GM23338 (cell line): ENCODE results near the gene PRR22. TPM values are rescaled to one million over a fixed set of nuclear protein-coding genes. Genes with fewer than 3 reads are reported as not detected.

Source experiments
- ATAC-seq: fragments of 200-7000 bp; cut with Tn5 transposase; 3 replicates; pipeline ENCODE4 v1.9.1; 2020
- DNase-seq: peaks from one replicate; pipeline ENCODE4 v3.0.0-alpha.2; 2015; ENCODE audit warnings: low spot score
- H2AFZ ChIP-seq: fragments of 200-600 bp; sonication (generic); 2 replicates; pipeline ENCODE4 v1.8.0; 2016; ENCODE audit warnings: antibody characterized with exemption, mild to moderate bottlenecking, moderate library complexity
- H3F3A ChIP-seq: fragments of 200-600 bp; sonication (generic); replicated peaks from 2 replicates; pipeline ENCODE4 v1.8.0; 2017; ENCODE audit warnings: antibody characterized with exemption, mixed run types, low read depth
- H3K27ac ChIP-seq: fragments of 200-600 bp; sonication (generic); 2 replicates; pipeline ENCODE4 v1.6.1; 2016; ENCODE audit warnings: low read depth
- H3K27me3 ChIP-seq: fragments of 200-600 bp; sonication (generic); 2 replicates; pipeline ENCODE4 v1.8.0; 2016; ENCODE audit warnings: mild to moderate bottlenecking, mixed run types, moderate library complexity; ENCODE audit not compliant: insufficient read depth
- H3K36me3 ChIP-seq: fragments of 200-600 bp; sonication (generic); 2 replicates; pipeline ENCODE4 v1.8.0; 2016; ENCODE audit warnings: mild to moderate bottlenecking; ENCODE audit not compliant: insufficient read depth
- H3K4me1 ChIP-seq: fragments of 200-600 bp; sonication (generic); 2 replicates; pipeline ENCODE4 v1.8.0; 2016; ENCODE audit warnings: mild to moderate bottlenecking, moderate library complexity; ENCODE audit not compliant: insufficient read depth
- H3K4me2 ChIP-seq: fragments of 200-600 bp; sonication (generic); 2 replicates; pipeline ENCODE4 v1.7.1; 2017; ENCODE audit warnings: mixed run types
- H3K4me3 ChIP-seq: fragments of 200-600 bp; sonication (generic); 2 replicates; pipeline ENCODE4 v1.6.1; 2016; ENCODE audit warnings: mixed run types
- H3K79me2 ChIP-seq: fragments of 200-600 bp; sonication (generic); replicated peaks from 2 replicates; pipeline ENCODE4 v1.8.0; 2017; ENCODE audit warnings: mild to moderate bottlenecking; ENCODE audit not compliant: insufficient read depth
- H3K9me2 ChIP-seq: fragments of 200-600 bp; sonication (generic); 2 replicates; pipeline ENCODE4 v1.8.0; 2017; ENCODE audit not compliant: insufficient read depth
- H4K20me1 ChIP-seq: fragments of 200-600 bp; sonication (generic); replicated peaks from 2 replicates; pipeline ENCODE4 v1.8.0; 2017; ENCODE audit warnings: mild to moderate bottlenecking; ENCODE audit not compliant: insufficient read depth
- H3K27ac Mint-ChIP-seq: 2 replicates; pipeline ENCODE4 v1.8.0; 2020; ENCODE audit warnings: inconsistent platforms, mild to moderate bottlenecking, moderate library complexity, mixed read lengths
- H3K27me3 Mint-ChIP-seq: 3 replicates; pipeline ENCODE4 v1.8.0; 2022; ENCODE audit warnings: low read depth, mild to moderate bottlenecking, moderate library complexity, mixed read lengths, inconsistent platforms; ENCODE audit not compliant: insufficient read depth, poor library complexity
- H3K36me3 Mint-ChIP-seq: 3 replicates; pipeline ENCODE4 v1.8.0; 2021; ENCODE audit warnings: low read depth, mild to moderate bottlenecking, inconsistent platforms, moderate library complexity, mixed read lengths
- H3K4me1 Mint-ChIP-seq: 3 replicates; pipeline ENCODE4 v1.8.0; 2020; ENCODE audit warnings: mild to moderate bottlenecking, inconsistent platforms, mixed read lengths
- H3K4me3 Mint-ChIP-seq: 3 replicates; pipeline ENCODE4 v1.8.0; 2021; ENCODE audit warnings: moderate library complexity, mild to moderate bottlenecking, inconsistent platforms, mixed read lengths
- H3K9me3 Mint-ChIP-seq: 3 replicates; pipeline ENCODE4 v1.8.0; 2020; ENCODE audit warnings: moderate library complexity, mild to moderate bottlenecking, inconsistent platforms, mixed read lengths
- CREB1 ChIP-seq: fragments of 250-450 bp; sonication (Bioruptor Pico); IDR thresholded peaks from 2 replicates; pipeline ENCODE4 v1.5.0; 2020; ENCODE audit warnings: low read depth, mild to moderate bottlenecking, moderate library complexity
- CTCF ChIP-seq, 2 experiments: fragments of 200-600 bp in 1 of 2; sonication (generic) in 1 of 2; conservative IDR thresholded peaks; 2 replicates each; pipeline versions ENCODE4 v1.5.1 to v1.6.1; 2016 to 2017; ENCODE audit warnings: antibody characterized with exemption in 2 of 2, low read depth in 2 of 2, mild to moderate bottlenecking in 2 of 2, moderate library complexity in 1 of 2
- EZH2phosphoT487 ChIP-seq: fragments of 200-600 bp; sonication (generic); IDR thresholded peaks from one replicate; pipeline ENCODE4 v1.8.1; 2018; ENCODE audit warnings: antibody characterized with exemption; ENCODE audit not compliant: unreplicated experiment
- JUNB ChIP-seq: IDR thresholded peaks from one replicate; pipeline ENCODE4 v1.6.1; 2016; ENCODE audit warnings: antibody characterized with exemption; ENCODE audit not compliant: unreplicated experiment
- NANOG ChIP-seq: IDR thresholded peaks from 2 replicates; pipeline ENCODE4 v1.6.1; 2016; ENCODE audit warnings: antibody characterized with exemption, borderline replicate concordance
- REST ChIP-seq: IDR thresholded peaks from one replicate; pipeline ENCODE4 v1.6.1; 2018; ENCODE audit warnings: antibody characterized with exemption; ENCODE audit not compliant: unreplicated experiment
- STAT1 ChIP-seq: IDR thresholded peaks from one replicate; pipeline ENCODE4 v1.6.1; 2016; ENCODE audit warnings: antibody characterized with exemption; ENCODE audit not compliant: unreplicated experiment
- ZNF114 ChIP-seq: fragments of 250-450 bp; sonication (Bioruptor Pico); IDR thresholded peaks from 2 replicates; pipeline ENCODE4 v1.5.0; 2020; ENCODE audit warnings: mild to moderate bottlenecking, moderate library complexity
- ZNF462 ChIP-seq: fragments of 250-450 bp; sonication (Bioruptor Pico); IDR thresholded peaks from 2 replicates; pipeline ENCODE4 v1.5.0; 2020; ENCODE audit warnings: mild to moderate bottlenecking, moderate library complexity
- polyA plus RNA-seq: library from polyadenylated mRNA; unstranded; fragments of >200 nt; fragmentation: Nextera tagmentation; extraction: Ambion mirVana; gene quantifications from 2 replicates; pipeline ENCODE4 v1.2.1, GENCODE V29; 2016
- total RNA-seq: library from RNA; depleted of rRNA; stranded (reverse); fragments of >200 nt; shearing (Covaris generic); gene quantifications from 2 replicates; pipeline ENCODE4 v1.2.3, GENCODE V29; 2014

The PRR22 gene
- total and polyA plus RNA-seq, 2 experiments from 2014 or later, result 1.0 to 1.2 TPM

GRCh38 chr19:5775668-5776309 lies 8.8 kb downstream of the PRR22 start:
- Histone ChIP-seq H4K20me1 (no peaks in the 10 kb centered on the region), H3K4me2 (no peak overlapping the region), H3K27me3 (no peaks in the 10 kb centered on the region), H3K4me1 (no peaks in the 10 kb centered on the region), H3K27ac (no peak overlapping the region), H2AFZ (no peak overlapping the region), H3K79me2 (no peaks in the 10 kb centered on the region), H3K9me2 (peaks cover 5% of the 10 kb centered on the region; the same call in 1 of the 2 replicates), H3K4me3 (no peak overlapping the region), H3F3A (no peaks in the 10 kb centered on the region), H3K36me3 (no peaks in the 10 kb centered on the region)
- H3K27me3 Mint-ChIP-seq, result peaks cover 4% of the 10 kb centered on the region
- H3K4me3 Mint-ChIP-seq, result no peak overlapping the region
- no peaks in the 10 kb centered on the region for H3K4me1 Mint-ChIP-seq
- DNase-seq (no peak), ATAC-seq (no peak)
- no peaks in the 10 kb centered on the region for H3K36me3 Mint-ChIP-seq
- TF ChIP-seq JUNB (no peak), ZNF114 (CRISPR knock-in tag) (no peak), CTCF (conservative IDR thresholded peaks at IDR 0.05; ENCODE audit: low read depth in 2 of 2) (no peak), CREB1 (CRISPR knock-in tag) (no peak), REST (no peak), STAT1 (no peak), EZH2phosphoT487 (no peak), ZNF462 (CRISPR knock-in tag) (no peak), NANOG (no peak)
- peaks cover 7% of the 10 kb centered on the region; the same call in 1 of the 3 replicates for H3K9me3 Mint-ChIP-seq
- no peak overlapping the region for H3K27ac Mint-ChIP-seq
